Duodenal mucosa (tissue), 2 donors: ENCODE measurements around the gene TMEM141.
A peak's percentile ranks its signal among the peaks of the same experiment; 100 is the strongest.
"Not testable (repeated sequence)": the region's sequence is repeated elsewhere in the genome, so short reads cannot be mapped to it uniquely, and the experiment has no call there.

Experiments used
- H3K27ac ChIP-seq: one replicate; pipeline ENCODE4 v1.7.0; 2013; ENCODE audit warnings: low read depth, low read length
- H3K27me3 ChIP-seq, 2 donors: one replicate each; pipeline ENCODE4 v1.7.0; 2013; ENCODE audit warnings: low read length in 2 of 2, control low read depth in 1 of 2; ENCODE audit not compliant: insufficient read depth in 2 of 2, control insufficient read depth in 1 of 2
- H3K36me3 ChIP-seq, 2 donors: one replicate each; pipeline ENCODE4 v1.7.0; 2013; ENCODE audit warnings: low read length in 2 of 2, control low read depth in 1 of 2; ENCODE audit not compliant: insufficient read depth in 2 of 2, control insufficient read depth in 1 of 2
- H3K4me1 ChIP-seq, 2 donors: one replicate each; pipeline ENCODE4 v1.7.0; 2013; ENCODE audit warnings: low read length in 2 of 2, control low read depth in 1 of 2; ENCODE audit not compliant: insufficient read depth in 2 of 2, control insufficient read depth in 1 of 2
- H3K4me3 ChIP-seq, 2 donors: one replicate each; pipeline ENCODE4 v1.7.0; 2013; ENCODE audit warnings: low read length in 2 of 2, low read depth in 1 of 2
- H3K9ac ChIP-seq, 2 donors: one replicate each; pipeline ENCODE4 v1.7.0; 2013; ENCODE audit warnings: low read length in 2 of 2, low read depth in 1 of 2
- H3K9me3 ChIP-seq, 2 donors: one replicate each; pipeline ENCODE4 v1.7.0; 2013; ENCODE audit warnings: low read length in 2 of 2, control low read depth in 1 of 2; ENCODE audit not compliant: control insufficient read depth in 1 of 2

The TMEM141 gene

GRCh38 chr9:136835162-136835931 is 44.2 kb downstream of the TMEM141 start:
- Histone ChIP-seq H3K27me3 (no peaks in the 10 kb centered on the region), H3K4me3 (no peak overlapping the region), H3K4me1 (peaks cover 10 to 11% of the 10 kb centered on the region in 2 donors), H3K9me3 (no peaks in the 10 kb centered on the region), H3K9ac (no peak overlapping the region), H3K36me3 (peaks cover 13 to 44% of the 10 kb centered on the region in 2 donors), H3K27ac (no peak overlapping the region)

DNA sequence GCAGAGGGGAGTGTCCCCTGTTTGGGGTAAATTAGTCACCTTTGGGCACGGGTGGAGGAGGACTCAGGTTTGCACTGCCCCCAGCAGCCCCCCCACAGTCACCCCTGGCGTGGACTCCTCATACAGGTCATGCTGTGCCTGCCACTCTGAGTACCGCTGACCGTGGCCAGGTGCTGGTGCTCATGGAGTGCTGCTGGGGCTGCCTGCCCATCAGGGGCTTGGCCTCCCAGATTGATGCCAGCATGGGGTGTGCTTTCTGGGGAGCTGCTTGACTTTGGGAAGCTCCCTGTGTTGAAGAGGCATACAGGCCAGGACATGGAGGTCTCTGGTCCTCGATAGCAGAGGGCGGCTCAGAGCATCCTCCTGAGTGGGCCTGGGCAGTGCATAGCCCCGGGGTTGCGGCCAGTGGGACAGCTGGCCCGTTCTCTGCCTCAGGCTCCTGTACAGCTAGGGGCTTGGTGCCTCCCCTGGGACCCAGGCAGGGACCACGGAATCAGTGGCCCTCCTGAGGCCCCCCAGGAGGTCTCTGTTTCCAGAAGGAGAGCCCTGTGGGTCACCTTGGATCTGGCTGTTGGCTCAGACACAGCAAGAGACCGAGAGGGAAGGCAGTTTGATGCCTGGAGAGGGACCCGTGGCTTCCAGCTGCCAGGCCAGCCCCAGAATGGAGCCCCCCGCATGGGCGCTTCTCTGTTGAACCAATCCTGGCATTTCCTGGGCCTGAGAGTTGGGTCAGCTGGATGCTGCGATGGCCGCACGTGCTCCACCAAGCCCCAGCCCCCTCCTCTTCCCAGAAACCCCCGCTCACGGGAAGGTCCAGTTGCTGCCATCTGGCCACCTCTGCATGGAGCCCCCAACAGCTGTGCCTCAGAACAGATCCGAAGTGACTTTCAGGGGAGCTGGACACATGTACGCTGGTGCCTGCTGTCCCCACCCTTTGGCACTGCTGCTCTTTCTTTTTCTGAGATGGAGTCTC is 45.1 kb downstream of the TMEM141 start:
- H3K36me3 ChIP-seq = peaks cover 6 to 36% of the 10 kb centered on the region in 2 donors
- no peaks in the 10 kb centered on the region for H3K9me3 ChIP-seq
- H3K4me1 ChIP-seq = peaks cover 14 to 18% of the 10 kb centered on the region in 2 donors
- no peak overlapping the region for H3K27ac ChIP-seq
- H3K27me3 ChIP-seq = no peaks in the 10 kb centered on the region
- no peak overlapping the region for H3K4me3 ChIP-seq
- H3K9ac ChIP-seq = no peak overlapping the region

DNA sequence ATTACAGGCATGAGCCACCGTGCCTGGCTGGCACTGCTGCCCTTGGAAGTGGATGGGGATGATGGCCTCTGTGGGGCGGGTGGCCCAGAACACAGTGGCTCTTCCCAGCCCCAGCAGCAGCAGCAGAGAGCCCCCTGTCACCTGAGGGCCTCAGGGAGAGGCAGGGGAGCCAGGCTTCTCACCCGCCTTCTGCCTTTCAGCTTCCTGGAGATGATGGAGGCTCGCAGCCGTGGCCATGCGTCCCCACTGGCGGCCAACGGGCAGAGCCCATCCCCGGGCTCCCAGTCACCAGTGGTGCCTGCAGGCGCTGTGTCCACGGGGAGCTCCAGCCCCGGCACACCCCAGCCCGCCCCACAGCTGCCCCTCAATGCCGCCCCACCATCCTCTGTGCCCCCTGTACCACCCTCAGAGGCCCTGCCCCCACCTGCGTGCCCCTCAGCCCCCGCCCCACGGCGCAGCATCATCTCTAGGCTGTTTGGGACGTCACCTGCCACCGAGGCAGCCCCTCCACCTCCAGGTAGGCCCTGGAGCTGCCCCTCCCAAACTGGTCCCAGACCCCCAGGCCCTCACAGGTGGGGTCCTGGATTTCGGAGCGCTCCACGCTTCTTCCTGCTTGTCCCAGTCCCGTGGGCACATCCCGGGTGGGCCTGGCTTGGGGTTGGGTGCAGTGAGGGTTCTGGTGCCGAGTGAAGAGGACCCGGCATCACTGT is 46.2 kb downstream of the TMEM141 start:
- Histone ChIP-seq H3K4me1 (peaks cover 23 to 29% of the 10 kb centered on the region in 2 donors), H3K36me3 (peaks cover 3 to 26% of the 10 kb centered on the region in 2 donors), H3K4me3 (no peak overlapping the region), H3K9me3 (no peaks in the 10 kb centered on the region), H3K27ac (no peak overlapping the region), H3K27me3 (no peaks in the 10 kb centered on the region), H3K9ac (no peak overlapping the region)

DNA sequence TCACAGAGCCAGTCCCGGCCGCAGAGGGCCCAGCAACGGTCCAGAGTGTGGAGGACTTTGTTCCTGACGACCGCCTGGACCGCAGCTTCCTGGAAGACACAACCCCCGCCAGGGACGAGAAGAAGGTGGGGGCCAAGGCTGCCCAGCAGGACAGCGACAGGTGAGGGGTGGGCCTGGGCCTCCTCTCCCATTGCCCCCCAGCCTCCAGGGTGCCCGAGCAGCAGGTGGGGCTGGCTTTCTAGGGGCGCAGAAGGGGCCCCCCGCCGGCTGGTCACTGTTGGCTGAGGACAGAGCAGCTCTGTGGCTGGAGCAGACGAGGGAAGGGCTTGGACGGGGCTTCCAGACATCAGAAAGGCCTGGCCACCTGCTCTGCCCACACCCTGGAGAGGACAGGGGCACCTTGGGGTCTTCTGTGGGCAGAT is 46.7 kb downstream of the TMEM141 start:
- H3K9me3 ChIP-seq, H3K9ac ChIP-seq, H3K4me3 ChIP-seq, H3K27me3 ChIP-seq, H3K27ac ChIP-seq: not testable (repeated sequence)
- Histone ChIP-seq H3K4me1 (peaks cover 24 to 31% of the 10 kb centered on the region in 2 donors), H3K36me3 (peaks cover 0 to 21% of the 10 kb centered on the region in 2 donors)

- Histone ChIP-seq H3K9ac (no peak overlapping the region), H3K27me3 (no peaks in the 10 kb centered on the region), H3K36me3 (peaks cover 0 to 21% of the 10 kb centered on the region in 2 donors), H3K4me3 (no peak overlapping the region), H3K4me1 (peaks cover 29 to 38% of the 10 kb centered on the region in 2 donors), H3K9me3 (no peaks in the 10 kb centered on the region), H3K27ac (no peak overlapping the region)
Measured at GRCh38 chr9:136838314-136839228, 47.4 kb downstream of the TMEM141 start.

DNA sequence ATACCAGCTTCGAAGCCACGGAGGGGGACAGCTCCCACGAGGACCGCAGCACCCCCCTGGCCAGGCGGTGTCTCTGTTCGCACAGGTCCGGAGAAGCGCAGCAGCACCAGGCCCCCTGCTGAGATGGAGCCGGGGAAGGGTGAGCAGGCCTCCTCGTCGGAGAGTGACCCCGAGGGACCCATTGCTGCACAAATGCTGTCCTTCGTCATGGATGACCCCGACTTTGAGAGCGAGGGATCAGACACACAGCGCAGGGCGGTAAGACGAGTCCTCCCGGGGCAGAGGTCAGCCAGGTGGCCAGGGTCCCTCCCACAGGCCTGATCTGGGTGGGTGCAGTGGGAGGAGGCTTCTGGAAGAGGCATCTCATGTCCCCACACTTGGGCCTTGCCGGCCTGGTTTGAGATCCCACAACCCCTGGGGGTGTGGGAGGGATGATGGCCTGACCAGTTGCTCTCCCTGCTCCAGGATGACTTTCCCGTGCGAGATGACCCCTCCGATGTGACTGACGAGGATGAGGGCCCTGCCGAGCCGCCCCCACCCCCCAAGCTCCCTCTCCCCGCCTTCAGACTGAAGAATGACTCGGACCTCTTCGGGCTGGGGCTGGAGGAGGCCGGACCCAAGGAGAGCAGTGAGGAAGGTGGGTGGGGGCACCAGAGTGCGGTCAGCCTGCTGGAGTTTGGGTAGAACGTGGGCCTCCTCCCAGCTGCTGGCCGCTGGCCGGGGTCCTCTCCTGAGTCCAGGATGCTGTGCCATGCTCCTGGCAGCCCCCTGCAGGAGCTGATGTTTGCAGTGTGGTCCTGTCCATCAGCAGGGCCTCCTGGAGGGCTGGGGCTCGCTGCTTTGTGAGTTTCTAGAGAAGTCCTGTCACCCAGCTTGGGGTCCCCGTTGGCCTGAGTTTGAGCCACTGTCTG is 48.3 kb downstream of the TMEM141 start:
- H3K4me1 ChIP-seq = peaks cover 29 to 39% of the 10 kb centered on the region in 2 donors
- no peaks in the 10 kb centered on the region for H3K27me3 ChIP-seq
- no peaks in the 10 kb centered on the region for H3K9me3 ChIP-seq
- peaks cover 0 to 21% of the 10 kb centered on the region in 2 donors for H3K36me3 ChIP-seq
- no peak overlapping the region for H3K4me3 ChIP-seq
- no peak overlapping the region for H3K9ac ChIP-seq
- H3K27ac ChIP-seq = no peak overlapping the region

DNA sequence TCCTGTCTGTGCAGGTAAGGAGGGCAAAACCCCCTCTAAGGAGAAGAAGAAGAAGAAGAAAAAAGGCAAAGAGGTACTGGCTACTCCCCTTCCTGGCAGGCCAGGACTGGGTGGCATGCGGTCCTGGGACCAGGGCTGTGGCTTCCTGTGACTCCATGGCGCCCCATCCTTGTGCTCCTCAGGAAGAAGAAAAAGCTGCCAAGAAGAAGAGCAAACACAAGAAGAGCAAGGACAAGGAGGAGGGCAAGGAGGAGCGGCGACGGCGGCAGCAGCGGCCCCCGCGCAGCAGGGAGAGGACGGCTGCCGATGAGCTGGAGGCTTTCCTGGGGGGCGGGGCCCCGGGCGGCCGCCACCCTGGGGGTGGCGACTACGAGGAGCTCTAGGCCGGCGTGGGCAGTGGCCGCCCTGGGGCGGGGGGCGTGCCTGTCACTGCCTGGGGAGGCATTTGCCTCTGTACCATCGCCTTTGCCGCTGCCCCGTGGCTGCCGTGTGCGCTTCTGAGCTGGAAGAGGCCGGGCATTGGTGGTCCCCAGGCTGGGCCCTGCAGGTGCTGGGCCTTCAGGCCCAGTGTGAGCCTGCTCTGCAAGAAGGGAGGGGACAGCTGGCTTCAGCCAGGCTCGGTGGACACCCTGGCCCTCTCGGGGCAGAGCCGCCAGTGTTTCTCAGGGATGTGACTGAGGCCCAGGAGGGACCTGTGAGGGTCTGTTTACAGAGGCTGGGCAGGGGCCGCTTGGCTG is 49.2 kb downstream of the TMEM141 start:
- Histone ChIP-seq H3K27ac (peak overlapping the region; percentile 75), H3K4me3 (no peak overlapping the region), H3K9ac (peak overlapping the region in 1 of 2 donors; percentile 25)

DNA sequence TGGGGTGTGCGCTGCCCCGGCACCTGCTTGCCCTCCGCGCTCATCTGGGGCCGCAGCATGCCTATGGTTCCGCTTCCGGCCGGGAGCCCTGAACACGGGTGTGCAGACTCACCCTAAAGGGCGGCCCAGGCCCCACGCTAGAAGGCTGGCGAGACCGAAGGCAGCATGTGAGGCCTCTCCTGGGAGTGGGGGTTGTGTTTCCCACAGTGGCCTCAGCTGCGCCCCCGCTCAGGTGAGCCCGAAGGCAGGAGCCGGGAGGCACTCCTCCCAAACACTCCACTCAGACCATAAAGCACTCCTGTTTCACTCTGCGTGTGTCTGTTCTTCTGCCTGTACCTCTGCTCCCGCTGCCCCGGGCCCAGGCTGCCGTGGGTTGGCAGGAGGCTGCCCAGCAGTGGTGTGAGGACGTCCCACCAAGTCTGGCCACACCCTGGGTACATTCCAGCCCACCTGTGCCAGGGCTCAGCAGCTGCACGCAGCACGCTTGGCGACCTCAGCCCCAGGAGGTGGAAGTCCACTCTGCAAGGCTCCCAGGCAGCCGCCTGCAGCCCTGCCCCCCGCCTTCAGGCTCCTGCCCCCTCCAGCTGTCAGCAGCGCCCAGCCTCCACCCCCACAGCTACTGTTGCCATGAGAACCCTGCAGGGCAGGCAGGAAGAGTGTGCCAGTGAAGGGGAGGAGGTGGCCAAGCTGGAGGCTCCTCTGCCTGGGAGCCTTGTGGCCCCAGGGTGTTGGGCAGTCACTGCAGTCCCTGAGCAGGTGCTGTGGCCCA is 49.9 kb downstream of the TMEM141 start:
- Histone ChIP-seq H3K36me3 (peaks cover 0 to 14% of the 10 kb centered on the region in 2 donors), H3K27me3 (peaks cover 0 to 5% of the 10 kb centered on the region in 2 donors), H3K9me3 (no peaks in the 10 kb centered on the region), H3K27ac (peak overlapping the region; percentile 84), H3K4me3 (no peak overlapping the region), H3K4me1 (peaks cover 29 to 39% of the 10 kb centered on the region in 2 donors), H3K9ac (peak overlapping the region; percentile 25 to 43)

More for the DNA sequence above, 49.2 kb downstream of the TMEM141 start:
- Histone ChIP-seq H3K4me1 (peaks cover 29 to 39% of the 10 kb centered on the region in 2 donors), H3K9me3 (no peaks in the 10 kb centered on the region), H3K27me3 (peaks cover 0 to 2% of the 10 kb centered on the region in 2 donors), H3K36me3 (peaks cover 0 to 19% of the 10 kb centered on the region in 2 donors)
